GM12892 (cell line): ENCODE measurements around the gene APOL1.

Experiments
- POLR2A ChIP-seq: IDR thresholded peaks from 2 replicates; pipeline ENCODE4 v1.6.1; 2011; ENCODE audit warnings: low read depth, low read length, control low read depth
- POLR2AphosphoS5 ChIP-seq: IDR thresholded peaks from 2 replicates; pipeline ENCODE4 v1.6.1; 2011; ENCODE audit warnings: low read depth, low read length, control low read depth
- TAF1 ChIP-seq: IDR thresholded peaks from 2 replicates; pipeline ENCODE4 v1.6.1; 2011; ENCODE audit warnings: low read depth, mild to moderate bottlenecking, control low read depth, low read length, borderline replicate concordance

DNA sequence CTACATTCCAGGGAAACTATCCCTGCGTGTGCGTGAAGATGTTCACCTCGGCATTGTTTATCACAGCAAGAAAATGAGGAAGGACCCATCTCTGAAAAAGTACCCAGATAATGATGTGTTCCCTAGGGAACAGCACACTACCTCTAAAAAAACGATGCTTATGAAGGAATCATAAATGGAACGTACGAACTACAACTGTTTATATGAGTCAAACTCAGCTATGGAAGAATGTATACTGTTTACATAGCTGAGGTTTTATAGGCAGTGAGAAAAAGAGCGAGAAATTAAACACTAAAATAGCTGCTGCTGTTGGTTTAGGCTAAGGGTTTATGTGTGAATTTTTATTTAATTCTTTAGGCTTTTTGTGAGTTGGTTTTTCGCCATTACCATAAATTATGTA, 48.9 kb downstream of the APOL1 start:
- TF ChIP-seq TAF1 (no peak), POLR2A (no peak; the same call in 1 of the 2 replicates), POLR2AphosphoS5 (no peak)
